MM.1S (cell line): Measurements from ENCODE around the gene DNAJB6.

ENCODE experiments used
- DNase-seq: peaks from one replicate; pipeline ENCODE4 v3.0.0-alpha.2; 2015
- H2AFZ ChIP-seq: fragments of 300-600 bp; sonication (generic); 2 replicates; pipeline ENCODE4 v1.6.0; 2016; ENCODE audit warnings: antibody characterized with exemption, low read length
- H3F3A ChIP-seq: fragments of 300-600 bp; sonication (generic); 2 replicates; pipeline ENCODE4 v1.6.1; 2016; ENCODE audit warnings: mild to moderate bottlenecking, antibody characterized with exemption, low read length, moderate library complexity, mixed read lengths; ENCODE audit not compliant: insufficient read depth
- H3K27ac ChIP-seq: fragments of 300-600 bp; sonication (generic); 2 replicates; pipeline ENCODE4 v1.5.1; 2016; ENCODE audit warnings: mild to moderate bottlenecking, low read length
- H3K27me3 ChIP-seq: fragments of 300-600 bp; sonication (generic); replicated peaks from 2 replicates; pipeline ENCODE4 v1.6.0; 2016; ENCODE audit warnings: low read length; ENCODE audit not compliant: insufficient read depth
- H3K36me3 ChIP-seq: fragments of 300-600 bp; sonication (generic); replicated peaks from 2 replicates; pipeline ENCODE4 v1.6.1; 2016; ENCODE audit warnings: mild to moderate bottlenecking, low read length, mixed read lengths; ENCODE audit not compliant: insufficient read depth
- H3K4me1 ChIP-seq: fragments of 300-600 bp; sonication (generic); 2 replicates; pipeline ENCODE4 v1.6.1; 2016; ENCODE audit warnings: low read length, mixed read lengths
- H3K4me2 ChIP-seq: fragments of 300-600 bp; sonication (generic); 2 replicates; pipeline ENCODE4 v1.6.0; 2016; ENCODE audit warnings: low read depth, low read length
- H3K4me3 ChIP-seq: fragments of 300-600 bp; sonication (generic); 2 replicates; pipeline ENCODE4 v1.5.1; 2016; ENCODE audit warnings: low read length, mixed read lengths
- H3K79me2 ChIP-seq: fragments of 300-600 bp; sonication (generic); 2 replicates; pipeline ENCODE4 v1.6.1; 2016; ENCODE audit warnings: mixed run types, low read length, mixed read lengths
- H3K9ac ChIP-seq: fragments of 300-600 bp; sonication (generic); 2 replicates; pipeline ENCODE4 v1.6.1; 2016; ENCODE audit warnings: low read length, mixed read lengths
- H3K9me2 ChIP-seq: fragments of 300-600 bp; sonication (generic); replicated peaks from 2 replicates; pipeline ENCODE4 v1.6.1; 2016; ENCODE audit warnings: mild to moderate bottlenecking, low read length, mixed read lengths; ENCODE audit not compliant: insufficient read depth
- H3K9me3 ChIP-seq: fragments of 300-600 bp; sonication (generic); replicated peaks from 2 replicates; pipeline ENCODE4 v1.6.1; 2016; ENCODE audit warnings: mild to moderate bottlenecking, low read length, mixed read lengths; ENCODE audit not compliant: insufficient read depth
- H4K20me1 ChIP-seq: fragments of 300-600 bp; sonication (generic); 2 replicates; pipeline ENCODE4 v1.6.1; 2016; ENCODE audit warnings: mild to moderate bottlenecking, low read length, moderate library complexity, mixed read lengths; ENCODE audit not compliant: insufficient read depth
- EZH2 ChIP-seq: fragments of 300-600 bp; sonication (generic); optimal IDR thresholded peaks from 2 replicates; pipeline ENCODE3; 2017; ENCODE audit warnings: low read depth, mild to moderate bottlenecking, antibody characterized with exemption, low read length, mixed read lengths
- EZH2phosphoT487 ChIP-seq: fragments of 300-600 bp; sonication (generic); IDR thresholded peaks from 2 replicates; pipeline ENCODE4 v1.6.1; 2018; ENCODE audit warnings: antibody characterized with exemption, low read length
- TF ChIP-seq, protein P1 (sequence below): fragments of 300-600 bp; sonication (generic); IDR thresholded peaks from 2 replicates; pipeline ENCODE4 v1.5.1; 2016; ENCODE audit warnings: antibody characterized with exemption, low read length, mixed read lengths

Gene DNAJB6

GRCh38 chr7:157409753-157410727 is 73.2 kb downstream of the DNAJB6 start:
- Histone ChIP-seq H3K9ac (no peak overlapping the region), H3K4me3 (no peak overlapping the region), H3K27ac (no peak overlapping the region), H3K9me3 (no peaks in the 10 kb centered on the region), H2AFZ (no peak overlapping the region), H3K36me3 (no peaks in the 10 kb centered on the region), H4K20me1 (no peaks in the 10 kb centered on the region), H3K27me3 (no peaks in the 10 kb centered on the region), H3K9me2 (no peaks in the 10 kb centered on the region), H3K79me2 (no peaks in the 10 kb centered on the region), H3K4me1 (no peaks in the 10 kb centered on the region), H3F3A (no peaks in the 10 kb centered on the region), H3K4me2 (no peak overlapping the region)
- DNase-seq, result no peak
- TF ChIP-seq, protein P1, sequence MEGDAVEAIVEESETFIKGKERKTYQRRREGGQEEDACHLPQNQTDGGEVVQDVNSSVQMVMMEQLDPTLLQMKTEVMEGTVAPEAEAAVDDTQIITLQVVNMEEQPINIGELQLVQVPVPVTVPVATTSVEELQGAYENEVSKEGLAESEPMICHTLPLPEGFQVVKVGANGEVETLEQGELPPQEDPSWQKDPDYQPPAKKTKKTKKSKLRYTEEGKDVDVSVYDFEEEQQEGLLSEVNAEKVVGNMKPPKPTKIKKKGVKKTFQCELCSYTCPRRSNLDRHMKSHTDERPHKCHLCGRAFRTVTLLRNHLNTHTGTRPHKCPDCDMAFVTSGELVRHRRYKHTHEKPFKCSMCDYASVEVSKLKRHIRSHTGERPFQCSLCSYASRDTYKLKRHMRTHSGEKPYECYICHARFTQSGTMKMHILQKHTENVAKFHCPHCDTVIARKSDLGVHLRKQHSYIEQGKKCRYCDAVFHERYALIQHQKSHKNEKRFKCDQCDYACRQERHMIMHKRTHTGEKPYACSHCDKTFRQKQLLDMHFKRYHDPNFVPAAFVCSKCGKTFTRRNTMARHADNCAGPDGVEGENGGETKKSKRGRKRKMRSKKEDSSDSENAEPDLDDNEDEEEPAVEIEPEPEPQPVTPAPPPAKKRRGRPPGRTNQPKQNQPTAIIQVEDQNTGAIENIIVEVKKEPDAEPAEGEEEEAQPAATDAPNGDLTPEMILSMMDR, result no peak
- TF ChIP-seq EZH2phosphoT487 (no peak), EZH2 (no peak)

DNA sequence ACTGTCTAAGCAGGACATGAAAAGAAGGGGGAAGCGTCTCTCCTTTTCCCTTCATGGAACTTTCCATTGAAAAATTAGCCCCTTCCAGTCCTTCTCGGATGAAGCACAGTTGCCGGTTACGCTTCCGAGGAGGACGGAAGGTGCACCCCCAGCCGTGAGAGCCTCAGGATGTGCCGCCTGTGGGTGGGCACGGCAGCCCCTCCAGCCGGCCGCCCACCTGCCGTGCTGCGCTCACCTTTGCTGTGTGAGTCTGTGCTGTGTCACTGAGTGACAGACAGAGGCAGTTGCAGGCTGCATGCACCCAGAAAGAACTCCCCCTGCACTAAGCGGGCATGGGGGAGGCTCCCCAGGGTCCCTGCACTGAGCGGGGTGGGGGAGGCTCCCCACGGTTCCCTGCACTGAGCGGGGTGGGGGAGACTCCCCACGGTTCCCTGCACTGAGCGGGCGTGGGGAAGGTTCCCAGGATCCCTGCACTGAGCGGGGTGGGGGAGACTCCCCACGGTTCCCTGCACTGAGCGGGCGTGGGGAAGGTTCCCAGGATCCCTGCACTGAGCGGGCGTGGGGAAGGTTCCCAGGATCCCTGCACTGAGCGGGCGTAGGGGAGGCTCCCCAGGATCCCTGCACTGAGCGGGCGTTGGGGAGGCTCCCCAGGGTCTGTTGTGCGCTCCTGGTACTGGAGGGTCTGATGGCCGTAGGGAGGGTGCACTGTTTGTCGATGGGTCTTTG is 74.2 kb downstream of the DNAJB6 start:
- no peaks in the 10 kb centered on the region for H3K9me2 ChIP-seq
- no peak for DNase-seq
- H3K9me3 ChIP-seq, result no peaks in the 10 kb centered on the region
- no peaks in the 10 kb centered on the region for H3K36me3 ChIP-seq
- H3F3A ChIP-seq, result no peaks in the 10 kb centered on the region
- H3K4me2 ChIP-seq, result no peak overlapping the region
- no peaks in the 10 kb centered on the region for H3K4me1 ChIP-seq
- TF ChIP-seq EZH2phosphoT487 (no peak), EZH2 (no peak)
- TF ChIP-seq, protein P1, result no peak
- no peaks in the 10 kb centered on the region for H4K20me1 ChIP-seq
- H3K27me3 ChIP-seq, result no peaks in the 10 kb centered on the region
- no peaks in the 10 kb centered on the region for H3K79me2 ChIP-seq
- no peak overlapping the region for H3K4me3 ChIP-seq
- no peak overlapping the region for H3K9ac ChIP-seq
- no peak overlapping the region for H2AFZ ChIP-seq
- H3K27ac ChIP-seq, result no peak overlapping the region

GRCh38 chr7:157411580-157411979 is 74.8 kb downstream of the DNAJB6 start:
- no peak overlapping the region for H3K4me2 ChIP-seq
- no peaks in the 10 kb centered on the region for H3K79me2 ChIP-seq
- no peaks in the 10 kb centered on the region for H3K9me2 ChIP-seq
- H2AFZ ChIP-seq, result no peak overlapping the region
- H3F3A ChIP-seq, result no peaks in the 10 kb centered on the region
- no peak for DNase-seq
- H3K4me1 ChIP-seq, result no peaks in the 10 kb centered on the region
- no peaks in the 10 kb centered on the region for H3K27me3 ChIP-seq
- TF ChIP-seq EZH2, result no peak
- TF ChIP-seq EZH2phosphoT487, result no peak
- TF ChIP-seq, protein P1, result no peak
- H3K9ac ChIP-seq, result no peak overlapping the region
- H3K27ac ChIP-seq, result no peak overlapping the region
- no peaks in the 10 kb centered on the region for H3K36me3 ChIP-seq
- no peaks in the 10 kb centered on the region for H4K20me1 ChIP-seq
- H3K9me3 ChIP-seq, result no peaks in the 10 kb centered on the region
- H3K4me3 ChIP-seq, result no peak overlapping the region
